NCI-H1930 (cell line): ENCODE results near the gene AARSD1.
"Not testable (repeated sequence)": the region's sequence is repeated elsewhere in the genome, so short reads cannot be mapped to it uniquely, and the experiment has no call there.

Experiments used
- DNase-seq, 2 experiments: peaks; one replicate each; lab custom pipeline; 2025; lab: John Stamatoyannopoulos, UW

The AARSD1 gene

DNA sequence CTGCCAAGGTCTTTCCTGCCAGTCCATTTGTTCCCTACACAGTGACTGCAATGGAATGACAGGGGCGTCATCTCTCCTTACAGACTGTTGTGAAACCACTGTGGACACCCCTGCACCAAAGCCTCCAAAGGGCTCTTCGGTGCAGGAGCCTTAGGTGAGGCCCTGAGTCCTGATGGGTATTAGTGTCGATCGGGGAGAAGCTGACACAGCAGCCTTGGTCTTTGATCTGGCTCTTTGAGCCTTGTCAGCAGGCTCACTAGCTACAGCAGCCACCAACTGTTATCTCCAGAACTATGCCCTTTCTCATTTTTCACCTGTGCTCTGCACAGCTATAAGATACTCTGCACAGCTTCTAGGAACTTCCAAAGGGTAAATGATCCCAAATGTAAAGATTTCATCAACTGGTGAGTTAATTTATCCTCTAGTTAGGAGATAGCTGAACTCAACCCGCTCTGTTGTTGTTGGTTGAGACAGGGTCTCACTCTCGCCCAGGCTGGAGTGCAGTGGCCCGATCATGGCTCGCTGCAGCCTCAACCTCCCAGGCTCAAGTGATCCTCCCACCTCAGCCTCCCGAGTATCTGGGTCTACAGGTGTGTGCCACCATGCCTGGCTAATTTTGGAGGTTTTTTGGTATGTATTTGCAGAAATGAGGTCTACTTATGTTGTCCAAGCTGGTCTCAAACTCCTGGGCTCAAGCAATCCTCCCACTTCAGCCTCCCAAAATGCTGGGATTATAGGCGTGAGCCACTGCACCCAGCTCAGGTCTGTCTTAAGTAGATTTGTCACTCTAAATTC is 44.0 kb downstream of the AARSD1 start:
- DNase-seq: peak; percentile 44 to 65

DNA sequence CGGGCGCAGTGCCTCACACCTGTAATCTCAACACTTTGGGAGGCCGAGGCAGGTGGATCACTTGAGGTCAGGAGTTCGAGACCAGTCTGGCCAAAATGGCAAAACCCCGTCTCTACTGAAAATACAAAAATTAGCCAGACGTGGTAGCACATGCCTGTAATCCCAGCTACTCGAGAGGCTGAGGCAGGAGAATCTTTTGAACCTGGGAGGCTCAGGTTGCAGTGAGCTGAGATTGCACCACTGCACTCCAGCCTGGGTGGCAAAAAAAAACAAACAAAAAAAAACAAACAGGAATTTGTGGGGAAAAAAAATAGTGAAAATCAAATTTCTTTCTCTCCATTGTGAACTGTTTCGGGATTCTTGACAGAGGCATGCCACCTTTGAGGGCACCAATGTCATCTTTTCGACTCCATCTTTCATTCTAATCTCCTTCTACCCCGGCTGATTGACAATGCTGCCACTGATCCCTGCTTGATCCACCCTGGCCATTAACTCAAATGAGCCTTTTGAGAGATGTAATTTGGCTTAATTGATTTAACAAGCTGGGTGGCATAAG is 44.7 kb downstream of the AARSD1 start:
- peak in 1 of 2 experiments; percentile 44 for DNase-seq

DNA sequence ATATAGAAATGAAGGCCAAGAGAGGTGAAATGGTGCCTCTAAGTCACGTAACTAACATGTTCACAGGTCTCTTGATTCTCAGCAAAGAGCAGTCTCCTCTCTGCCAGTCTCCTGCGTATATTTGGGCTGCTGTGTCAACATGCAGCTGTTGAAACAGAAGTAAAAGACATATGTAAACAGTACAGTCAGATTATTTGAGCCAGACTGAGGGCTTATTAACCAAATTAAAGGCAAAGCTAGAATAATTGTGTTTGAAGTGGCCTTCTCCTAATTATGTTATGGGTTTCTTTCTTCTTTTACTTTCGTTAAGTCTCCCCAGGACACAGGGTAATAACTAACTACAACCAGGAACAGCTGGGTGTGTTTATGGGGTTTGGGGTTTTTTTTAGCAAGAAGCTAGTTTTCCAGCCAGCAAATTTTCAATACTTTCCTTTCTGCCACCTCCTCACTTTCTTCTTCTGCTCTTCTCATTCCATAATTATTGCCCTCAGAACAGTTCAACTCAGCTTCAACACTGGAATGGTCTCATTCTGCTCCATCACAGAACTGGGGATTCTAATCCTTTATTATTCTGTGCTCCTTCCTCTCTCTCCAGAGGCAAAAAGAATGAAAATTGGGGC is 45.2 kb downstream of the AARSD1 start:
- DNase-seq: peak; percentile 87 to 88

DNA sequence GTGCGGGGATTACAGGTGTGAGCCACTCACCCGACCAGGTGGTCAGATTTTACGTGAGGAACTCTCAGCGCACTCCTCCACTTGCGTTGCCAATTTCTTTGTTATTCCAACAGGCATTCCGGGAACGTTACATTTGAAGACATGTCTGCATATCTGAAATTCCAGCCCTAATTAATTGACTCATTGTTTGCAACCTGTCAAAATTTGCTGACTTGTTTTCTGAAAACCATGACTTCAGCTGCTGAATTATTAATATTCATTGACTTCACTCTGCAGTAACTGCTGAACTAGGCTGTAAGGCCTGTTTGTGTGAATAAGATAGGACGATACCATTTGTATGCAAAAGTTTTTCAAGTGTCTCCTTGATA is 47.0 kb downstream of the AARSD1 start:
- no peak for DNase-seq

DNA sequence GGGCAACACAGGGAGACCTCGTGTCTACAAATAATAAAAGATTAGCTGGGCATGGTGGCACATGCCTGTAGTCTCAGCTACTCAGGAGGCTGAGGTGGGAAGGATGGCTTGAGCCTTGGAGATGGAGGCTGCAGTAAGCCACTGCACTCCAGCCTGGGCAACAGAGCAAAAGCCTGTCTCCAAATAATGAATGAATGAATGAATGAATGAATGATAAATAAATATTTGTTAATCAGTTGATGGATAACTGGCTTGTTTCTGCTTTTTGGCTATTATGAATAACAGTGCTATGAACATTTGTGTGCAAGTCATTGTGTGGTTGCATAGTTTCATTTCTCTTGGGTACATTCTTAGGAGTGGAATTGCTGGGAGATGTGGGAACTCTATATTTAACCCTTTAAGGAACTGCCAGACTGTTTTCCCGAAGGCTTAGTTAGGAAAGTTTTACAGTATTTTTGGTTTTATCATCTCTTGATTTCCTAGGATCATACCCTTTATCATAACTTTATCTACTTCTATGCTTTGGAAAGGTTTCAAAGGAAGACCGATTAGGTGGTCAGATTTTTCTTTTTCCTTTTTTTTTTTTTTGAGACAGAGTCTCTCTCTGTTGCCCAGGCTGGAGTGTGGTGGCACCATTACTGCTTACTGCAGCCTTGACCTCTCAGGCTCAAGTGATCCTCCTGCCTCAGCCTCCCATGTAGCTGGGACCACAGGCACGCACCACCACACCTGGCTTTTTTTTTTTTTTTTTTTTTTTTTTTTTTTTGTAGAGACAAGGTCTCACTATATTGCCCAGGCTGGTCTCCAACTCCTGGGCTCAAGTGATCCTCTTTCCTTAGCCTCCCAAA is 47.6 kb downstream of the AARSD1 start:
- not testable (repeated sequence) for DNase-seq

DNA sequence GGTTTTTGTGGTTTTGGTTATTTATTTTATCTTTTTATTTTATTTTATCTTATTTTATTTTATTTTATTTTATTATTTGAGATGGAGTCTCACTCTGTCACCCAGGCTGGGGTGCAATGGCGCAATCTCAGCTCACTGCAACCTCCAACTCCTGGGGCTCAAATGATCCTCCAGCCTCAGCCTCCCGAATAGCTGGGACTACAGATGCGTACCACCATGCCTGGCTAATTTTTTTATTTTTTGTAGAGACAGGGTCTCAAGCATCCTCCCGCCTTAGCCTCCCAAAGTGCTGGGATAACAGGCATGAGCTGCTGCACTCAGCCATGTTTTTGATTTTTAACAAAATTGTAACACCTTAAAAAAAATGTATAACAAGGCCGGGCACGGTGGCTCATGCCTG is 49.0 kb downstream of the AARSD1 start:
- DNase-seq: not testable (repeated sequence)

DNA sequence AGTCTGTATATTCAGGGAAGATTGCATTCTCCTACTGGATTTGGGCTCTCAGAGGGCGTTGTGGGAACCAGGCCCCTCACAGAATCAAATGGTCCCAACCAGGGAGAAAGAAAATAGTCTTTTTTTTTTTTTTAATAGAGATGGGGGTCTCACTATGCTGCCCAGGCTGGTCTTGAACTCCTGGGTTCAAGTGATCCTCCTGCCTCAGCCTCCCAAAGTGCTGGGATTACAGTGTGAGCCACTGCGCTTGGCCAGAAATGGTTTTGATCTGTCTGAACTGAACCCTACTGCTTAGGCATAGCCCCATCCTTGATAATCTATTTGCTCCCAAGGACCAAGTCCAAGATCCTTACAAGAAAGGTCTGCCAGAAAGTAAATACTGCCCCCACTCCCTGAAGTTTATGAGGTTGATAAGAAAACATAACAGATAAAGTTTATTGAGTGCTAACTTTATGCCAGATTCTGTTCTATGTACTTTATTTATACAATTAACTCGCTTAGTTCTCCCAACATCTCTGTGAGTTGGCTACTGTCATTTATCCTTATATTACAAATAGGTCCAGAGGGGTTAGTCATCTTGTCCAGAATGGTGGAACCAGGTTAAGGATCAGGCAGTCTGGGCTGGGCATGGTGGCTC is 50.2 kb downstream of the AARSD1 start:
- no peak for DNase-seq

DNA sequence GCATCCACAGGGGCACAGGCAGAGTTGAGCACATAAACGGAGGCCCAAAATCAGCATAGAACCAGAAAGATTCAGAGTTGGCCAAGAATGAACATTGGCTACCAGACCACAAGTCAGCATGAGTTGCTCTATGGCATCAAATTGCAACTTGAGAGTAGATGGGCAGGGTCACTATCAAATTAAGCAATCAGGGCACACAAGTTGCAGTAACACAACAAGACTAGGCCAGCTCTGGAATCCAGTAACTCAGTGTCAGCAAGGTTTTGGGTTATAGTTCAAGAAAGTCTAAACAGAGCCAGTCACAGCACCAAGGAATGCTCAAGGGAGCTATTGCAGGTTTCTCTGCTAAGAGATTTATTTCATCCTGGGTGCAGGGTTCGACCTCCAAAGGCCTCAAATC is 50.7 kb downstream of the AARSD1 start:
- no peak for DNase-seq

DNA sequence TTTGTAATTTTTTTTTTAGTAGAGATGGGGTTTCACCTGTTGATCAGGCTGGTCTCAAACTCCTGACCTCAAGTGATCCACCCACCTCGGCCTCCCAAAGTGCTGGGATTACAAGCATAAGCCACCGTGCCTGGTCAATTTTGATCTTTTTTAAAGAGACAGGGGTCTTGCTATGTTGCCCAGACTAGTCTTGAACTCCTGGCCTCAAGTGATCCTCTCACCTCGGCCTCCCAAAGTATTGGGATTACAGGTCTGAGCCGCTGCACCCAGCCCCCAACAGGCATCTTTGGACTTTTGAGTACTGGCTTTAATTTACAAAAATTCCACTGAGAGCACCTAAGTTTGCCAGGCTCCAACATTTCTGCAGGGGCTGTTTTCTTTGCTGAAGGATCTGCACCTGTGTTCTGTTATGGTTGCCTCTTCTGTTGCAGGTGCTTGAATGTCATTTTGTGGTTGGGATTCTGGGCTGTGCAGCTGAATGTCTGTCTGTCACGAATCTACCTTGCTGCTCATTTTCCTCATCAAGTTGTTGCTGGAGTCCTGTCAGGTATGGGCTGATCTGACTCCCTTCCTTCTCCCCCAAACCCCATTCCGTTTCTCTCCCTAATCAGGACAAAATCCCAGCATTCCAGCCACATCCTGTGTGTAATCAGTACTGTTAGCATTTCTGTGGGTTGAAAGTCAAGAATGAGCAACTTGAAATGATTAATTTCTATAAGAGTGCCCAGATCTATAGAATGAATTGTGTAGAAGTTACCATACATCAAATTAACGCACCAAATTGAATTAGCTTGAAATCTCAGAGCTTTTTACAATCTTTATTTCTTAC is 55.2 kb downstream of the AARSD1 start:
- no peak for DNase-seq

DNA sequence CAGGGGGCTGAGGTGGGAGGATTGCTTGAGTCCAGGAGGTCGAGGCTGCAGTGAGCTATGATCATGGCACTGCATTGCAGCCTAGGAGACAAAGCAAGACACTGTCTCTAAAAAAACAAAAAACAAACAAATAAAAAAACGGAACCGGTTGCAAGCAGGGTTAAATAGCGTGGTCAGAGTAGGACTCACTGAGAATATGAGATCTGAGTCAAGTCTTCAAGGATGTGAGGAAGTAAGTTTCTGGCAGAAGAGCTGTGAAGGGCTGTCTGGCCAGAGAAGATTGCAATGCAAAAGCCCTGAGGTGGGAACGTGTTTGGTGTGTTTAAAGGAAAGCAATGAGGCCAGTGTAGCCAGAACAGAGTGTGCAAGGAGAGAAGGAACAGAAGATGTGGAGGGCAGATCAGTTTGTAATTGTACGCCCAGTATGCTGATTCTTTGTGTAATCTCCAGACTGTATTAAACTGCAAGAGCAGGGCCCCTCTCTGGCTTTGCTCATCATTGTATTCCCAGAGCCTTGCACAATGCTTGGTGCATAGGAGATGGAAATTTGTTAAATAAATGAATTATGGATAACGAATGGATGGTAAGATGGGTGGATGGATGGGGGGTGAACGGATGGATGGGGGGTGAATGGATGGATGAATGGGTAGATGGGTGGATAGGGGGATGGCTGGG is 57.3 kb downstream of the AARSD1 start:
- no peak for DNase-seq

DNA sequence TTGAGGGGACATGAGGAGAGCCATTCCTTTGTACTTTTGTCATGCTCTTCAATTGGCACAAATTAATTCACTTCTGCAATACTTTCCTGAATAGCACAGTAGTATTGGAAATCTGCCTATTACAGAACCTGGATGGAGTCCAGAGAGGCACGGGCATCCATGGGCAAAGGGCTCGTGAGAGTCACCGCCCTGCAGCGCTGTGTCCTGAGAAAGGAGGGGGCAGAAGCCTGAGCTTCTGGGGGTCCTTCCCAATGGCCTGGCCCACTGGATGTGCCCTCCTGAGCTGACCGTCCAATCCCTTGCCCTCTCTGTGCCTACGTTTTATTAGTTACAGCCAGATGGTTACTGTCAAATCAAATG is 60.2 kb downstream of the AARSD1 start:
- no peak for DNase-seq

DNA sequence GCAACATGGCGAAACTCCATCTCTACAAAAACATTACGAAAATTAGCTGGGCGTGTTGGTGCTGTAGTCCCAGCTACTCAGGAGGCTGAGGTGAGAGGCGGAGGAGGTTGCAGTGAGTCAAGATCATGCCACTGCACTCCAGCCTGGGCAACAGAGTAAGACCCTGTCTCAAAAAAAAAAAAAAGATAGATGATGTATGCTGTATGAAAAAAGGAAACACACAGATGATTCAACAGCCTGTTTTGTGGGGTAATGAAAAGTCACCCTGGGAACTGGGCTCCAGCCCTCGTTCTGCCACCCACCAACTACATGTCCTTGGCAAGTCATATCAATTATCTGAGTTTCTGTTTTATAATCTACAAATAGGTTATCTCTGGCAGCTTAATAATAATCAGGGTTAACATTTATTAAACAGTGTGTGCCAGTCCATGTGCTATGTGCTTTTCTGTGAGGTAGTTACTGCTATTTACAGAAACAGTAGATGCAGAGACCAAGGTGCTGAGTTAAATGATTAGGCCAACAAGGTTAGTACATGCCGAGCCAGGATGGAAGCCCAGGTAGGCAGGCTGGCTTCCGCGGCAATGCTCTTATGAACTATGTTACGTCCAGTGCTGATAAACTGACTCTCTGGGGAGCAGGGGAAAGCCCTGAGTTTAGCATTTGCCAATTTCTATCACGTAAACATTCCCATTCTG is 62.6 kb downstream of the AARSD1 start:
- no peak for DNase-seq
